Stromal cell of bone marrow (primary cell): ENCODE measurements around the gene SORCS3.

Experiments used
- DNase-seq: peaks from one replicate; pipeline ENCODE4 v3.0.0-alpha.2; 2012; ENCODE audit warnings: low read depth

The SORCS3 gene

GRCh38 chr10:105104297-105104696 is 463.2 kb downstream of the SORCS3 start:
- no peak for DNase-seq

- DNase-seq = no peak
Measured at GRCh38 chr10:105109164-105109563, 468.1 kb downstream of the SORCS3 start.

GRCh38 chr10:105112862-105113261 is 471.8 kb downstream of the SORCS3 start:
- DNase-seq = no peak

- DNase-seq = no peak
Measured at GRCh38 chr10:105113666-105114065, 472.6 kb downstream of the SORCS3 start.

- DNase-seq = no peak
Measured at GRCh38 chr10:105121743-105122142, 480.7 kb downstream of the SORCS3 start.

- no peak for DNase-seq
Measured at GRCh38 chr10:105128111-105128510, 487.0 kb downstream of the SORCS3 start.

GRCh38 chr10:105138358-105138757 is 497.3 kb downstream of the SORCS3 start:
- no peak for DNase-seq

GRCh38 chr10:105139363-105139896 is 498.3 kb downstream of the SORCS3 start:
- no peak for DNase-seq

- no peak for DNase-seq
Measured at GRCh38 chr10:105140600-105140999, 499.5 kb downstream of the SORCS3 start.

GRCh38 chr10:105145711-105146110 is 504.6 kb downstream of the SORCS3 start:
- no peak for DNase-seq

GRCh38 chr10:105146436-105146835 is 505.3 kb downstream of the SORCS3 start:
- no peak for DNase-seq

GRCh38 chr10:105148456-105148855 is 507.4 kb downstream of the SORCS3 start:
- no peak for DNase-seq

- DNase-seq = no peak
Measured at GRCh38 chr10:105148921-105149320, 507.8 kb downstream of the SORCS3 start.

GRCh38 chr10:105149371-105149891 is 508.3 kb downstream of the SORCS3 start:
- DNase-seq = no peak

- DNase-seq = no peak
Measured at GRCh38 chr10:105150259-105150880, 509.3 kb downstream of the SORCS3 start.

GRCh38 chr10:105154736-105155135 is 513.6 kb downstream of the SORCS3 start:
- DNase-seq = no peak

GRCh38 chr10:105159268-105159667 is 518.2 kb downstream of the SORCS3 start:
- DNase-seq = no peak

GRCh38 chr10:105161149-105161548 is 520.1 kb downstream of the SORCS3 start:
- DNase-seq = no peak

GRCh38 chr10:105161767-105162166 is 520.7 kb downstream of the SORCS3 start:
- no peak for DNase-seq

GRCh38 chr10:105170521-105170920 is 529.4 kb downstream of the SORCS3 start:
- no peak for DNase-seq

GRCh38 chr10:105171945-105172344 is 530.9 kb downstream of the SORCS3 start:
- no peak for DNase-seq

GRCh38 chr10:105181626-105182025 is 540.5 kb downstream of the SORCS3 start:
- no peak for DNase-seq

GRCh38 chr10:105183536-105183935 is 542.4 kb downstream of the SORCS3 start:
- DNase-seq = no peak

GRCh38 chr10:105185161-105185560 is 544.1 kb downstream of the SORCS3 start:
- no peak for DNase-seq
